Heart left ventricle (tissue), 13 donors: ENCODE results near the gene SORCS2.

Experiments used
- CTCF ChIP-seq, 12 donors: fragments of 200-600 bp; sonication (generic) in 4 of 12; IDR thresholded peaks; one replicate each; pipeline versions ENCODE4 v1.5.0 to v1.8.0; 2018 to 2022; ENCODE audit warnings: antibody characterized with exemption in 12 of 12, mild to moderate bottlenecking in 5 of 12
- POLR2A ChIP-seq, 2 donors: fragments of 450-650 bp; IDR thresholded peaks; one replicate each; pipeline ENCODE4 v1.6.1; 2017; ENCODE audit warnings: antibody characterized with exemption in 2 of 2, mild to moderate bottlenecking in 2 of 2, moderate library complexity in 2 of 2
- donor health status: ischemic (EF 13 %, LVEDD 7.1; RV severe dilation, severe dysfunction).
- donor health status: DM: no; HTN: yes; CAD: no.
- donor health status: DM: no; HTN: no; CAD: no.
- donor health status: ischemic (EF 25% LVEDD 6.9; RV normal size, moderate dysfunction).
- donor health status: ischemic (EF 25% LVEDD 5.7; RV mildly dilated, moderate dysfunction).
- donor health status: ischemic (EF 35%, LVEDD 5.7; RV mildly dilated, moderate dysfunction).
- donor health status: nonischemic (EF 11% LVEDD 7.7; RV severe dilation, severe dysfunction).
- donor health status: DM: yes; HTN: yes; CAD: no.
- donor health status: PGD.
- donor health status: ischemic (EF 29% LVEDD 5.4; RV normal size, mild dysfunction).
- donor health status: nonischemic (EF 23%, LVEDD 6.1; RV moderate dilation, normal function).

DNA sequence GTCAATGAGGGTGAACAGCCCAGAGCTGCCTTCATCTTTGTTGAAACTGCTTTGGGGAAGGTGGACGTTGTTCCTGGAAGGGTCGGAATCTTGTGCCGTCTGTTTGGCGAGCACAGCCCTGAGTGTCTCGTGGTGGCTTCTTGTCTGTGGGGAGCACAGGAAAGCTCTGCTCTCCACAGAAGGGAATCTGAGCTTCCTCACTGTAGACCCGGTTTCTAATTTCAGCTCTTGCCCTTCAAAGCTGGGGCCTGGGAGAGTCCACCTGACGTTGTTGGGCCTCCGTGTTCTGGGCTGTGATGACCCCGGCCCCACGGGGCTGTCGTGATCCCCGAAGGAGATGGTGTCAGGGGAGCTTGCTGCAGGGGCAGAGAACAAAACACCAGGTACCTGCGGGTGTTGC lies 47.5 kb downstream of the SORCS2 start:
- TF ChIP-seq CTCF (IDR thresholded peaks at IDR 0.05) (no peak), POLR2A (IDR thresholded peaks at IDR 0.05) (no peak)
